Superior temporal gyrus (tissue), 1 donor: ENCODE results near the gene NMT1.
"Not testable (repeated sequence)": the region's sequence is repeated elsewhere in the genome, so short reads cannot be mapped to it uniquely, and the experiment has no call there.

Experiments used
- DNase-seq: peaks from one replicate; pipeline ENCODE4 v3.0.0-alpha.2; 2016; ENCODE audit errors: extremely low spot score

The NMT1 gene

GRCh38 chr17:45118691-45119090 lies 57.6 kb downstream of the NMT1 start:
- DNase-seq = no peak

- no peak for DNase-seq
These were observed 58.8 kb downstream of the NMT1 start for GRCh38 chr17:45119964-45120363.

- DNase-seq = no peak
These were observed 59.4 kb downstream of the NMT1 start for GRCh38 chr17:45120558-45120957.

- DNase-seq = no peak
These were observed 59.9 kb downstream of the NMT1 start for GRCh38 chr17:45121055-45121454.

GRCh38 chr17:45123076-45123770 lies 62.1 kb downstream of the NMT1 start:
- no peak for DNase-seq

- no peak for DNase-seq
These were observed 63.0 kb downstream of the NMT1 start for GRCh38 chr17:45123930-45124796.

- not testable (repeated sequence) for DNase-seq
These were observed 63.6 kb downstream of the NMT1 start for GRCh38 chr17:45124797-45125122.

- DNase-seq = no peak
These were observed 64.4 kb downstream of the NMT1 start for GRCh38 chr17:45125509-45125908.

- DNase-seq = no peak
These were observed 66.1 kb downstream of the NMT1 start for GRCh38 chr17:45127207-45127547.

- no peak for DNase-seq
These were observed 66.6 kb downstream of the NMT1 start for GRCh38 chr17:45127548-45128300.

GRCh38 chr17:45128331-45128730 lies 67.2 kb downstream of the NMT1 start:
- DNase-seq = no peak

GRCh38 chr17:45128989-45129388 lies 67.9 kb downstream of the NMT1 start:
- no peak for DNase-seq

GRCh38 chr17:45129426-45129939 lies 68.4 kb downstream of the NMT1 start:
- no peak for DNase-seq

GRCh38 chr17:45129940-45130680 lies 69.0 kb downstream of the NMT1 start:
- no peak for DNase-seq

GRCh38 chr17:45130681-45131615 lies 69.8 kb downstream of the NMT1 start:
- no peak for DNase-seq

GRCh38 chr17:45131616-45132319 lies 70.7 kb downstream of the NMT1 start:
- no peak for DNase-seq

- no peak for DNase-seq
These were observed 71.1 kb downstream of the NMT1 start, which contains the start of gene PLCD3 for GRCh38 chr17:45132320-45132571. Gene PLCD3, minus strand, starts transcription at chr17:45132515. Its CDS starts 105 bp downstream, at chr17:45132410.

- peak; percentile 59 for DNase-seq
These were observed 71.7 kb downstream of the NMT1 start for GRCh38 chr17:45132572-45133463.
